Colonic mucosa (tissue), 4 donors: Measurements from ENCODE around the gene CPLX1. TPM values are rescaled to one million over a fixed set of nuclear protein-coding genes. Genes with fewer than 3 reads are reported as not detected.

Source experiments
- DNase-seq: peaks from one replicate; pipeline ENCODE4 v3.0.0-alpha.2; 2020
- H3K27ac ChIP-seq: fragments of 200-600 bp; one replicate; pipeline ENCODE4 v1.8.0; 2021
- H3K27me3 ChIP-seq: fragments of 200-600 bp; one replicate; pipeline ENCODE4 v1.8.0; 2021
- H3K36me3 ChIP-seq: fragments of 200-600 bp; one replicate; pipeline ENCODE4 v1.8.0; 2021
- H3K4me1 ChIP-seq: fragments of 200-600 bp; one replicate; pipeline ENCODE4 v1.8.0; 2021; ENCODE audit warnings: mild to moderate bottlenecking
- H3K4me3 ChIP-seq: fragments of 200-600 bp; one replicate; pipeline ENCODE4 v1.8.0; 2021
- H3K9ac ChIP-seq, 2 donors: one replicate each; pipeline ENCODE4 v1.7.0; 2013; ENCODE audit warnings: control low read depth in 2 of 2, low read depth in 2 of 2, low read length in 2 of 2
- H3K9me3 ChIP-seq: fragments of 200-600 bp; one replicate; pipeline ENCODE4 v1.8.0; 2021
- intact Hi-C: fragments of 100-400 bp; cut with DNase I; formaldehyde crosslinking; loops from one replicate; pipeline ENCODE4 v1.14.1; 2022
- total RNA-seq, 2 donors: library from RNA; stranded (reverse); fragmentation: NEBNext Ultra II Directional in 1 of 2; extraction: Animal tissue kit (Norgen Biotek cat#: 25700) in 1 of 2; gene quantifications; one replicate each; pipeline ENCODE4 v1.2.1, GENCODE V29; 2021
- TF ChIP-seq, protein P1 (sequence below): fragments of 200-600 bp; IDR thresholded peaks from one replicate; pipeline ENCODE4 v1.8.0; 2022; ENCODE audit warnings: antibody characterized with exemption, mild to moderate bottlenecking
- donor health status: healthy.
- donor health status: DM: no; HTN: no; CAD: no.
- donor health status: DM: no; HTN: no; CAD: no.

The CPLX1 gene
- total RNA-seq, 2 donors from 2014 or later, result 2.7 to 16.5 TPM

DNA sequence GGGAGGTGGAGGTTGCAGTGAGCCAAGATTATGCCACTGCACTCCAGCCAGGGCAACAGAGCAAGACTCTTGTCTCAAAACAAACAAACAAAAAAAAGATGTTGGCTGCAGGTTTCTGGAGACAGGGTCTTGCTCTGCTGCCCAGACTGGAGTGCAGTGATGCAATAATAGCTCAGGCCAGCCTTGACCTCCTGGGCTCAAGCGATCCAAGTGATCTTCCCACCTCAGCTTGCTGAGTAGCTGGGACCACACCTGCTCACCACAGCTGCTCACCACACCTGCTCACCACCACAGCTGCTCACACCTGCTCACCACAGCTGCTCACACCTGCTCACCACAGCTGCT is 29.9 kb upstream of the CPLX1 start:
- Histone ChIP-seq H3K9ac (no peak overlapping the region), H3K27me3 (no peaks in the 10 kb centered on the region), H3K27ac (no peak overlapping the region), H3K4me3 (no peak overlapping the region), H3K4me1 (no peaks in the 10 kb centered on the region), H3K9me3 (no peaks in the 10 kb centered on the region), H3K36me3 (peaks cover 18% of the 10 kb centered on the region)
- no peak for DNase-seq
- intact Hi-C loops, result no loop called here
- TF ChIP-seq, protein P1, sequence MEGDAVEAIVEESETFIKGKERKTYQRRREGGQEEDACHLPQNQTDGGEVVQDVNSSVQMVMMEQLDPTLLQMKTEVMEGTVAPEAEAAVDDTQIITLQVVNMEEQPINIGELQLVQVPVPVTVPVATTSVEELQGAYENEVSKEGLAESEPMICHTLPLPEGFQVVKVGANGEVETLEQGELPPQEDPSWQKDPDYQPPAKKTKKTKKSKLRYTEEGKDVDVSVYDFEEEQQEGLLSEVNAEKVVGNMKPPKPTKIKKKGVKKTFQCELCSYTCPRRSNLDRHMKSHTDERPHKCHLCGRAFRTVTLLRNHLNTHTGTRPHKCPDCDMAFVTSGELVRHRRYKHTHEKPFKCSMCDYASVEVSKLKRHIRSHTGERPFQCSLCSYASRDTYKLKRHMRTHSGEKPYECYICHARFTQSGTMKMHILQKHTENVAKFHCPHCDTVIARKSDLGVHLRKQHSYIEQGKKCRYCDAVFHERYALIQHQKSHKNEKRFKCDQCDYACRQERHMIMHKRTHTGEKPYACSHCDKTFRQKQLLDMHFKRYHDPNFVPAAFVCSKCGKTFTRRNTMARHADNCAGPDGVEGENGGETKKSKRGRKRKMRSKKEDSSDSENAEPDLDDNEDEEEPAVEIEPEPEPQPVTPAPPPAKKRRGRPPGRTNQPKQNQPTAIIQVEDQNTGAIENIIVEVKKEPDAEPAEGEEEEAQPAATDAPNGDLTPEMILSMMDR, result no peak

DNA sequence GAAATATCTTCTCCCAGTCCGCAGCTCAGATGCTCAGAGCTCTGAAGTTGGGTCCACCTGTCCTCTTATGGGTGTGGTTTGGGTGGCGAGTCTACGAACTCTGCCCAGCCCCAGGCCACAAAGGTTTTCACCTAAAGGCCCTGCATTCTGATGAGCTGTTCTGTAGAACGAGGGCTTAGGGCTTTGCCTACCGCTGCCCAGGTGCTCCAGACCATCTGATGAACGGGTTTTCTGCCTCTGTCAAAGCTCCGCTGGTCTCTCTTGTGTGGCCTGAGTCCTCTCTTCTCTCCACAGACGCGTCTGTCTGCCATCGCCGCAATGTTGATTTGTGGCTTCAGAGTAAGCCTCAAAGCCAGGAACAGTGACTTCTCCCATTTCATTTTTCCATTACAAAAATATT is 28.4 kb upstream of the CPLX1 start:
- Histone ChIP-seq H3K4me1 (no peaks in the 10 kb centered on the region), H3K27ac (no peak overlapping the region), H3K9ac (no peak overlapping the region), H3K36me3 (peaks cover 20% of the 10 kb centered on the region), H3K9me3 (no peaks in the 10 kb centered on the region), H3K4me3 (no peak overlapping the region), H3K27me3 (no peaks in the 10 kb centered on the region)
- intact Hi-C loops, result no loop called here
- TF ChIP-seq, protein P1, result no peak
- no peak for DNase-seq

DNA sequence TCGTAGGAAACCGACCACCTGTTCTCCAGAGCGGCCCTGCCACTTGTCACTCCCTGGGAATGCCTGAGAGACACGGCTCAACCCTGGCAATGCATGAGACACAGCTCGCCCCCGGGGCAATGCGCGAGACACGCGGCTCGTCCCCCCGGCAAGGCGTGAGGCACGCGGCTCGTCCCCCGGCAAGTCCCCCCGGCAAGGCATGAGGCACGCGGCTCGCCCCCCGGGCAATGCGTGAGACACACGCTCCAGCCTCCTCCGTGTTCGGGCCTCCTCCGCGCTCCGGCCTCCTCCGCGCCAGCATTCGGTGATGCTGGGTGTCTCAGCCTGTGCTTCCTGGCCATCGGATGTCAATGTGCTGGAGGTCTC is 27.5 kb upstream of the CPLX1 start:
- Histone ChIP-seq H3K27me3 (no peaks in the 10 kb centered on the region), H3K27ac (no peak overlapping the region), H3K4me1 (no peaks in the 10 kb centered on the region), H3K9ac (no peak overlapping the region), H3K36me3 (peaks cover 15% of the 10 kb centered on the region), H3K9me3 (no peaks in the 10 kb centered on the region), H3K4me3 (no peak overlapping the region)
- no peak for DNase-seq
- TF ChIP-seq, protein P1, result no peak
- intact Hi-C loops, result no loop called here

DNA sequence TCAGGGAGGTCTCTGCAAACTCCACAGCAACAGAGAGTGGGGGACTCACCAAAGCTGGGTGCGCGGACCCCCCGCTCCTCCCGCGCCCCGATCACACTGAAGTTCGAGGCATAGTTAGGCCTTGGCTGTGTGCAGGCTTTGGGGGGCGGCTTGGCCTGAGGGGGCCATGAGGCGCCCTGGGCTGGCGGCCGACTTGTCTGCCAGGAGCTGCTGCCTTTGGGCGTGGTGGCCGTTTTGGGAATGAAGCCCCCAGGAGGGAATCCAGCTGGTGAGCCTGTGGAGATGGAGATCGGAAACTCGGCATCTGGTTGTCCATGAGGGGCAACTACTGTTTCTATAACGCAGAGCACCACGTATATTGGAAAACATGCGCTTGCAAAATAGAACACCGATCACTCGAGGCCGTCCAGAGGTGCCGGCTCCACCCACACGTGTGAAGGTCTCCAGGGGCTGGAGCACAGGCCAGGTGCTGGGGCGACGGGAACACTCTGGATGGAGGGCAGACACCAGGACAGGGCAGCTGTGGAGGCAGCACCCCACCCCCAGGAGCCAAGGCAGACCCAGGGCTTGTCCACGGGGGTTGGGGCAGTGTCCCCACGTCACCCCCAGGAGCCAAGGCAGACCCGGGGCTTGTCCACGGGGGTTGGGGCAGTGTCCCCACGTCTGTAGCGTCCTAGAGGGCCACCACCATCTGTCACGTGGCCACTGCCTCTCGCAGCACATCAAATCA is 25.9 kb upstream of the CPLX1 start:
- Histone ChIP-seq H3K4me1 (no peaks in the 10 kb centered on the region), H3K9ac (no peak overlapping the region), H3K27ac (no peak overlapping the region), H3K4me3 (no peak overlapping the region), H3K36me3 (peaks cover 7% of the 10 kb centered on the region), H3K9me3 (no peaks in the 10 kb centered on the region), H3K27me3 (no peaks in the 10 kb centered on the region)
- DNase-seq, result no peak
- intact Hi-C loops, result no loop called here
- TF ChIP-seq, protein P1, result no peak

DNA sequence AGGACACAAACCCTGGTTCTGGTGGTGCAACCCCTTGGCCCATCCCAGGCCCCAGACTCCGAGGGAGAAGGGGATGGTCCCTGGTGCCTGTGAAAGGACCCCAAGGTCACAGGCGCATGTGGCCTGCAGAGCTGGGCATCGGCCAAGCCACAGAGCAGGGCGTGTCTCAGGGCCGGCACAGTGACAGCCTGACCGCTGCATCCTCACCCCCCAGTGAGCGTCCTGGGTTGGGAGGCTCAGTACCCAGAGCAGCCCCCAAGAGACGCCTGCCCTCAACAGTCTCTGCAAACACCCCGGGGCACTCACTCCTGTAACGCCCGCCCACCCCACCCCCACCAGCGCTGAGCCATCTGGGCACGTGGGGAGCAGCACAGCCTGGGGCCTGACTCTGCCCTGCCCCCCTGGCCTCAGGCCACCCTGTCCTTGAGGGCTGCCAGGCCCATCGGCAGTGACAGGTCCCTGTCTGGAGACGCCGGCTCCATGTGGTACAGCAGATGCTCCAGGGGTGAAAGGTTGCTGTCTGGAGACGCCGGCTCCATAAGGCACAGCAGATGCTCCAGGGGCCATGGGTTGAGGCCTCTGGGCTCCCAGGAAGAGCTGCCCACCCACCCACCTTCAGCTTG is 24.5 kb upstream of the CPLX1 start:
- no peak for DNase-seq
- intact Hi-C loops, result no loop called here

More for the DNA sequence above, 24.5 kb upstream of the CPLX1 start:
- H3K9me3 ChIP-seq, result no peaks in the 10 kb centered on the region
- TF ChIP-seq, protein P1, result no peak
- no peaks in the 10 kb centered on the region for H3K4me1 ChIP-seq
- no peak overlapping the region for H3K4me3 ChIP-seq
- H3K27ac ChIP-seq, result no peak overlapping the region
- H3K27me3 ChIP-seq, result no peaks in the 10 kb centered on the region
- H3K9ac ChIP-seq, result no peak overlapping the region
- peaks cover 7% of the 10 kb centered on the region for H3K36me3 ChIP-seq
